Tongue (tissue), 2 donors: Measurements from ENCODE around the gene ADTRP. TPM values are rescaled to one million over a fixed set of nuclear protein-coding genes. Genes with fewer than 3 reads are reported as not detected.
"Not testable (repeated sequence)": the region's sequence is repeated elsewhere in the genome, so short reads cannot be mapped to it uniquely, and the experiment has no call there.

ENCODE experiments used
- DNase-seq: peaks from one replicate; pipeline ENCODE4 v3.0.0-alpha.2; 2015
- total RNA-seq: library from RNA; depleted of rRNA; stranded (reverse); fragments of >200 nt; gene quantifications from one replicate; pipeline ENCODE4 v1.2.3, GENCODE V29; 2014

ADTRP gene
- total RNA-seq, 1 donor from 2014 or later = not detected

- DNase-seq = no peak
These were observed 24.4 kb upstream of the ADTRP start for GRCh38 chr6:11802886-11803590.

- DNase-seq = not testable (repeated sequence)
These were observed 21.9 kb upstream of the ADTRP start for GRCh38 chr6:11800531-11800930.

DNA sequence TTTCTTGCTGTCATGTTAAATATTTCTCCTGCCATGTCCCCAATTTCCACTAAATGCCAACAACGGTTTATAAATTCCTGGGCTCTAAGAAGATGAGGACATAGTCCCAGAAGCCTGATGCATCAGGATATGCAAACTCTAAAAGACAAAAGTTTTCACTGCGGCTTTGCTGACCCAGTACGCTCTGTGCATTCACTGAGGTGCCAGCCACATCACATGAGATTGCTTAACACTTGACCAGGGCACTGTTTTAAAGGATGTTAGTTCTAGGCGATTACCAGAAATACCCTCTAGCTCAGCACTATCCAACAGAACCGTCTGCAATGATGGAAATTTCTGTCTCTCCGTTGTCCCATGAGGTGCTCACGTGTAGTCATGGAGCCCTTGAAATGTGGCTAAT is 19.9 kb upstream of the ADTRP start:
- no peak for DNase-seq

- no peak for DNase-seq
These were observed 19.5 kb upstream of the ADTRP start for GRCh38 chr6:11798096-11798495.

DNA sequence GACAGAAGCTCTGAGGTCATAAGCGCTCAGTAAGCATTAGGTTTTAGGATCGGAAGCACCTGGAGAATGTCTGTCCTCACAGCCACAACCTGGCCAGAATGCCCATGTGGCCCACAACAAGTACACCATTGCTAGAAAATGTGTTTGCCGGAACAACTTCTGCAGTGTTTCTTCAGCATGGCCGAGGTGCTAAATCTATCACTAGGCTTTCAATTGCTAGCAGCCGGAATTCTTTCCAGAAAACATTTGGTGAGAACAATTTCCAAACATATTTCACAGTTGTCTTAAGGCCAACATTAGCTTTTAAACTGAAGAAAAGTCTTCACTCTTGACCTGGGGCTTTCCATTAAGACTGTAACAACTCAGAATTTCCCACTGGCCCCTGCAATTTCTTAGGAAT is 18.2 kb upstream of the ADTRP start:
- no peak for DNase-seq

GRCh38 chr6:11795403-11795802 is 16.8 kb upstream of the ADTRP start:
- DNase-seq = no peak

DNA sequence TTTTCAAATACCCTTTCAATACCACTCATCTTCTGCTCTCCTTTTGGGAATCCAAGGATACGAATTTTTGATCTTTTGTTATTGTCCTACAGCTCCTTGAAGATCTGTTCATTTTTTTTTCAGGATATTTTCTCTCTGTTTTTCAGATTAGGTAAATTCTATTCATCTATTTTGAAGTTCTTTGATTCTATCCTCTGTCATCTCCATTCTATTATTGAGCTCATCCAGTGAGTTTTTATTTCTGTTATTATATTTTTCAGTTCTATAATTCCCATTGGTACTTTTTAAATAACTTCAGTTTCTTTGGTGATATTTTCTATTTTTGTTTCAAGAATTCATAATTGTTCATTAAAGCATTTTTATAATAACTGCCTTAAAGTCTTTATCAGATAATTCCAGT is 14.7 kb upstream of the ADTRP start:
- no peak for DNase-seq

DNA sequence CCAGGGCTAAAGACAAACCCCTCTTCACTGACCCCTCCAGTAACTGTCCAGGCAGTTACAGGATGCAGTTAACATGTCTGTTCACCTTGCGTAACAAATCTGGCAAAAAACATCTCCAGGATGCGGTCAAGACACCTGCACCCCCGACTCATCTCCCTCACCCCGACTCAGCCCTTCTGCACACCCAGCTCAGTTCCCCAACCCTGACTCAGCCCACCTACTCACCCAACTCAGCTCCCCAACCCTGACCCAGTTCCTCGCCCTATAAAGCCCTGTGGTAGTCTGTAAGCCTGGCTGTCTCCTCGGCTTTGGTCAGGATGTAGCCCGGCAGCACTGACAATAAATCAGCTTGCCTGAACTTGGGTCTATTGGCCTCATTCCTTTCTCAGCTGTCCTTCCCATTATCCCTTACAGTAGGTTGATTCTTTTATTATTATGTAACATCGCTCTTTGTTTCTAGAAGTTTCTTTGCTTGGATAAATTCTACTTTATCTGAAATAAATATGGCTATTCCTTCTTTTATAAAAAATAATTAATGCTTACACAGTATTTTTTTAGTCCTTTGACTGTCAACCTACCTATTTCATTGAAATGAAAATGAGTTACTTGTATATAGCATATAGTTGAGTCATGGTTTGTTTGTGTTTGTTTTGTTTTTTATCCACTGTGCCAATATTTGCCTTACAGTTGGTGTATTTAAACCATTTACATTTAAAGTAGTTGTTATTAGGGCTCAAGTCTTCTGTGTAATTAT is 12.9 kb upstream of the ADTRP start:
- DNase-seq = no peak

DNA sequence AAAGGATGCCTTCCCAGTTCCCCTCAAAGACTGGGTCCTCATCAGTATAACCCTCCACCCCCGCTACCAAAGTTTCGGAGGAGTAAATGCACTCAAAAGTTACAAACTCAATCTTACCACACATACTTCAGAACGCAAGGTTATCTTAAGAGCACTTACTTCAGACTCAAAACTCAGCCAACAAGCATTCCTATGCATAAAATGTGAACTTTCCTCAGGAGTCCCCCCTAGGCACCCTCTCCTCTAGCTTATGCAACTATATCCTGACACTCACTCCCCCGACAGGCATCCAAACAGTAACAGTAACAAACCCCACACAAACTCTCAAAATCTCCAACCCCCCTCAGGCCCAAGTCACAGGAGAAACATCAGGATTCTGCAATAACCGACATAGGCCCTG is 11.1 kb upstream of the ADTRP start:
- DNase-seq = no peak

DNA sequence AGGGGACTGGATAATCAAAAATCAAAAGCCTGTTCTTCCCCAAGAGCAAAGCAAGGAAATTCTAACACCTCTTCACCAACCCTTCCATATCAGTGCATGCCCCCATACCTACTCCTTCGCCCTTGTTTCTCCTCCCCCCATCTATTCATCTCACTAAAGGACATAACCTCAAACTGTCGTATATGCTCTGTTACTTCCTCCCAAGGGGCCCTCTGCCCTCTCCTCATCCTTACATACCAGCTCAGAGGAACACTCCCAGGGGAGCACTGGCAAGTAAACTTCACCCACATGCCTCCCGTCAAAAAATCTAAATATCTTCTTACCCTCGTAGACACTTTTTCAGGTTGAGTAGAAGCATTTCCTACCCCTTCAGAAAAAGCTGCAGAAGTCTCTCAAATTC is 9.4 kb upstream of the ADTRP start:
- no peak for DNase-seq

- DNase-seq = no peak
These were observed 7.4 kb upstream of the ADTRP start for GRCh38 chr6:11785774-11786579.

- DNase-seq = no peak
These were observed 6.8 kb upstream of the ADTRP start for GRCh38 chr6:11785415-11785773.

DNA sequence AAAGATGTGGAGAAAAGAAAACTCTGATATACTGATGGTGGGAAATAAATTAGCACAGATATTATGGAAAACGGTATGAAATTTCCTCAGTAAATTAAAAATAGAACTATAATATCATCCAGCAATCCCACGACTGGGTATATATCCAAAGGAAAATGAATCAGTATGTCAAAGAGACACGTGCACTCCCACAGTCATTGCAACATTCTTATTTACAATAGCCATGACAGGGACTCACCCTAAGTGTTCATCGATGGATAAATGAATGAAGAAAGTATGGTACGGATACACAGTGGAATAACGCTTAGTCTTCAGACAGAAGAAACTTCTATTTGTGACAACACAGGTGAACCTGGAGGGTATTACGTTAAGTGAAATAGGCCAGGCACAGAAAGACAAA is 5.7 kb upstream of the ADTRP start:
- no peak for DNase-seq

DNA sequence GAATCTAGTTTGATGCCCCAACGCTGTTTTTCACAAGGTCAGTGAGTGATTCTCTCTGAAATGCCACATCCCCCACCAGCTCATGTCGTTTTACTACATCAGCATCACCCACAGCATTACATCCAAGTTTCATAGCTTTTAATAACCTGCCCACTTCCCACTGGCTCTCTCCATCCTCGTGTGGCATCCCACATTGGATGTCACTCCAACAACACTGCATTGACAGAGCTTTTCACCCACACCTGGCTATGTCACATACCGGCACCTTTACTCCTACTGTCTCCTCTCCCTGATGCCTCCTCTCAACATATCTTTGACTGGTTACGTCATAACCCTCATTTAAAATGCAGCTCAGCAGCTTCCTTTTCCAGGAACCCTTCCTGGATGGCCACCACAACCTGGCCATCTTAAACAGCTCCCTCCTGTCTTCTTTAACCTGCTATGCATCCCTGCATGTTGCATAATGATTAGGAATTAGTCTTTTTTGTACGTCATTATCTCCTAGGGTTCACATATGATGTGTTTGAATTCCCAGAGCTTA is 5.0 kb upstream of the ADTRP start:
- DNase-seq = no peak

- no peak for DNase-seq
These were observed 3.9 kb upstream of the ADTRP start for GRCh38 chr6:11782524-11782923.

DNA sequence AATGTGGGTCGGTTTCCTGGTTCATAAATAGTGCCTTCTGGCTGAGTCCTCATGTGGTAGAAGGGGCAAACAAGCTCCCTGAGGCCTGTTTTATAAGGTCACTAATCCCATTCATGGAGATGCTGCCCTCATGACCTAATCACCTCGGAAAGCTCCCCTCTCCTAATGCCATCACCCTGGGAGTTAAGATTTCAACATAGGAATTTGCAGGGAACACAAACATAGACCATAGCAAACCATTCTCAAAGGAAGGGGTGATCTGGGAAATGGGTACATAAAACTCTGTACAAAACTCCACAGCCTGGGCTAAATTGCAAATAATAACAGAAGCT is 1.5 kb upstream of the ADTRP start:
- no peak for DNase-seq

DNA sequence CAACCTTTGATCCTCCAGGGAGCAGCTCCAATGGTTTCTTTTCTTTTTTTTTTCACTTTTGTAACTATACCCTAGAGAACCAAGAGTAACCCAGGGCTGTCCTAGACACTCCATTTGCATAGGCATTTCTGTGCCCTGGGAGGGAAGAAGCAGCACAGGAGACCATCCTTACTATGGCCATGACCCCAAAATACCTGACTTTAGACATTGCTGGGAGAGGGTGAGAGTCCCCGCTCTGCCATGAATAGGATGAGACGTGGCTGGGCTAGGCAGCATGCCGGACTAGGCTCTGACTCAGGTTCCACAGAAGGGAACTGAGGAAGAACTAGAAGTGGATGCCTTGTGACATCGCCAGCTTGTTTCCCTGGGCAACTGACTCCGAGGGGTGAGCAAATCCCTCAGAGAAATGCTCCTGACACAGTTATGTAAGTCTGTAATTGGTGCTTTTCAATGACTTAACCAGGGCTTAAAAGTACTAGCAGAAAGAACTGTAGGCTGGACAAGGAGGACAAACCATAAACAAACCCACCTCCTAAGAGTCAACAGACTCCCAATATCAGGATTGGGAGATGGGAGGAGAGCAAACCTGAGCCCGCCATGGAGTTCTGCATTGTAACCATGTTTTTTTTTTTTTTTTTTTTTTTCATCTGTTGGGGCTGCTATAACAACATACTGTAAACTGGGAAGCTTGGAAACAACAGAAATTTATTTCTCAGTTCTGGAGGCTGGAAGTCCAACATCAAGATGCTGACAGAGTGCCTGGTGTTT is 910 bp upstream of the ADTRP start:
- DNase-seq = no peak

DNA sequence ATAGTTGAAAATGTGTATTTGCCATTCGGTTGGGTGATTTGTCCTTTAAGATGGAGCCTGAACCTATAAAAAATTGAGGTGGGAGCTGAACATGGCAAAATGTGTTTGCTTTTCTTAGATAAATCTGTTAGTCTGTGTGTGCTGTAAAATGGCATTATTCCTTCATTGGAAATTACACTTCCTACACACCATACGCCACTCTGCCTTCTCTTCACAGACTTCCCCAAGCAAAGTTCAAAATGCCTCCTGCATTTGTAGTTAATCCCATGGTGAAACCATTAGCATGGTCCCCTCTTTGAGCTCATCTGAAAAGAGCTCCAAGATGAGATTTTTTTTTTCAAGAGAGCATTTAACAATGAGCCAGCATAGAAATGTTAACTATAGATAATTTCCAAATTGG is 567 bp downstream of the ADTRP start:
- no peak for DNase-seq

DNA sequence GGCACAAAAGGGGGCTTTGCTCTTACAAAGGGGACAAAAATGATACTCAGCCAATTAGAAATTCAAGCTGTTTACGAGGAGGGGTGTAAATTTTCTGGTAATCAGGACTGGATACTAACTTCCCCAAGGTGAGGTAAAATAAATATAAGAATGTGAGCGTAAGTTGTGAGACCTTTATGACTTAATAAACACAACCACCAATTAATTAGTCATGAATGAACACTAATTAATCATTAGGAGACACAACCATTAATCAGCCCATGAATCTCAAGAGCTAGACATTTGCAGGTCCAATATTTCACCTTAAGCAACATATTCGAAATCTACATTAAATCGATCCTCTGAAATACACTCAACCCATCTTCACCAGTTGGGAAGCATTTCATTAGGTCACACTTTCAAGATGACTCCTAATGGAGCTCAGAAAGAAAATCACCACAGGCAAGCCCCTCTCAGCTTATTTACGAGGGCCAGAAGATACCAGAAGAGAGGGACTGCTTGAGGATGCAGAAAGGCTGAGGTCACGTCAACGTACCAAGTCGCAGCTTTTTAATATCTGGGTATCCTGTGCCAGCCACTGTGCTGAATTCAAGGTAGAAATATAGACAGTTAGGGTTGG is 2.7 kb downstream of the ADTRP start:
- no peak for DNase-seq

- DNase-seq = no peak
These were observed 4.2 kb downstream of the ADTRP start for GRCh38 chr6:11774426-11774825.

GRCh38 chr6:11773581-11773980 is 5.0 kb downstream of the ADTRP start:
- no peak for DNase-seq

- no peak for DNase-seq
These were observed 5.6 kb downstream of the ADTRP start for GRCh38 chr6:11773013-11773412.
